Lower leg skin (tissue), 3 donors: Measurements from ENCODE around the gene TMEM200A.

Source experiments
- POLR2A ChIP-seq, 2 donors: fragments of 450-650 bp; IDR thresholded peaks; one replicate each; pipeline ENCODE4 v1.6.1; 2016 to 2017; ENCODE audit warnings: antibody characterized with exemption in 2 of 2, mild to moderate bottlenecking in 1 of 2, moderate library complexity in 1 of 2
- TF ChIP-seq, protein P1 (sequence below), 3 donors: fragments of 450-650 bp; IDR thresholded peaks; one replicate each; pipeline ENCODE4 v1.5.1; 2016; ENCODE audit warnings: antibody characterized with exemption in 3 of 3, mild to moderate bottlenecking in 3 of 3, moderate library complexity in 2 of 3

DNA sequence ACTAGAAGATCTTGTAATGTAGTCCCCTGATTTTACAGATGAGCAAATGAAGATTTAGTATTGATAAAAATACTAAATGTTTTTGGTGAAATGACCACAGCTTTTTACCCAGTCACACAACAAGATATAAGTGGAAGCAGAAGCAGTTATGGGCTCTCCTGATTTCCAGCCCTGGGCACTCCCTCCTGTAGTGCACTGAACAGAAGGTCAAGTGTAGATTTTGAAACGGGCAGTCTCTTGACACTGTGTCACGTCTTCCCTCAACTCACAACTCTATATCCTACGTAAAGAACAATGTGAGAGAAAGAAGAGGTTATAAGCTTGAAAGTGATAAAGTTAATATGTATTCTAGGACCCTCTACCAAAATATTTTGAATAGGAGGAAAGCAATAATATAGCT is 23.3 kb downstream of the TMEM200A start:
- TF ChIP-seq, protein P1, sequence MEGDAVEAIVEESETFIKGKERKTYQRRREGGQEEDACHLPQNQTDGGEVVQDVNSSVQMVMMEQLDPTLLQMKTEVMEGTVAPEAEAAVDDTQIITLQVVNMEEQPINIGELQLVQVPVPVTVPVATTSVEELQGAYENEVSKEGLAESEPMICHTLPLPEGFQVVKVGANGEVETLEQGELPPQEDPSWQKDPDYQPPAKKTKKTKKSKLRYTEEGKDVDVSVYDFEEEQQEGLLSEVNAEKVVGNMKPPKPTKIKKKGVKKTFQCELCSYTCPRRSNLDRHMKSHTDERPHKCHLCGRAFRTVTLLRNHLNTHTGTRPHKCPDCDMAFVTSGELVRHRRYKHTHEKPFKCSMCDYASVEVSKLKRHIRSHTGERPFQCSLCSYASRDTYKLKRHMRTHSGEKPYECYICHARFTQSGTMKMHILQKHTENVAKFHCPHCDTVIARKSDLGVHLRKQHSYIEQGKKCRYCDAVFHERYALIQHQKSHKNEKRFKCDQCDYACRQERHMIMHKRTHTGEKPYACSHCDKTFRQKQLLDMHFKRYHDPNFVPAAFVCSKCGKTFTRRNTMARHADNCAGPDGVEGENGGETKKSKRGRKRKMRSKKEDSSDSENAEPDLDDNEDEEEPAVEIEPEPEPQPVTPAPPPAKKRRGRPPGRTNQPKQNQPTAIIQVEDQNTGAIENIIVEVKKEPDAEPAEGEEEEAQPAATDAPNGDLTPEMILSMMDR (IDR thresholded peaks at IDR 0.05), result no peak
- TF ChIP-seq POLR2A (IDR thresholded peaks at IDR 0.05), result no peak
